Stimulated activated CD8-positive, alpha-beta memory T cell treated with anti-CD3 and anti-CD28 coated beads, Interleukin-4, amount 100 ng/mL, for 24 hours (primary cell): Measurements from ENCODE around the gene OR2T10.
"Not testable (repeated sequence)": the region's sequence is repeated elsewhere in the genome, so short reads cannot be mapped to it uniquely, and the experiment has no call there.

Experiments used
- DNase-seq: peaks from one replicate; pipeline ENCODE4 v3.0.0-alpha.2; 2020; ENCODE audit warnings: low read depth

OR2T10 gene

GRCh38 chr1:248593226-248593625 is 4.3 kb downstream of the OR2T10 start:
- no peak for DNase-seq

GRCh38 chr1:248592655-248593054 is 4.8 kb downstream of the OR2T10 start:
- no peak for DNase-seq

- no peak for DNase-seq
These were observed 7.4 kb downstream of the OR2T10 start for GRCh38 chr1:248590055-248590454.

- no peak for DNase-seq
These were observed 8.2 kb downstream of the OR2T10 start for GRCh38 chr1:248589334-248589733.

- no peak for DNase-seq
These were observed 12.2 kb downstream of the OR2T10 start for GRCh38 chr1:248585266-248585665.

- DNase-seq: no peak
These were observed 21.1 kb downstream of the OR2T10 start for GRCh38 chr1:248576260-248576980.

GRCh38 chr1:248574657-248575056 is 22.8 kb downstream of the OR2T10 start, which contains the start of gene OR2T34:
Gene OR2T34 (minus strand): TSS chr1:248574757. CDS start chr1:248574757, 0 bp downstream.
- DNase-seq: not testable (repeated sequence)

- not testable (repeated sequence) for DNase-seq
These were observed 23.6 kb downstream of the OR2T10 start for GRCh38 chr1:248573856-248574255.

- not testable (repeated sequence) for DNase-seq
These were observed 25.5 kb downstream of the OR2T10 start for GRCh38 chr1:248572049-248572448.

- not testable (repeated sequence) for DNase-seq
These were observed 26.7 kb downstream of the OR2T10 start for GRCh38 chr1:248570811-248571210.

- not testable (repeated sequence) for DNase-seq
These were observed 28.5 kb downstream of the OR2T10 start for GRCh38 chr1:248569049-248569448.

GRCh38 chr1:248565530-248566373 is 31.7 kb downstream of the OR2T10 start:
- not testable (repeated sequence) for DNase-seq

- DNase-seq: not testable (repeated sequence)
These were observed 34.8 kb downstream of the OR2T10 start, which contains the start of gene OR2T29 for GRCh38 chr1:248562672-248563071. Gene OR2T29 (minus strand): TSS chr1:248562772. CDS start chr1:248559491, 3,281 bp downstream.

- not testable (repeated sequence) for DNase-seq
These were observed 46.5 kb downstream of the OR2T10 start for GRCh38 chr1:248551027-248551426.

- not testable (repeated sequence) for DNase-seq
These were observed 50.1 kb downstream of the OR2T10 start for GRCh38 chr1:248547383-248547782.
